CD8-positive, alpha-beta memory T cell (primary cell): Measurements from ENCODE around the gene GLMN. TPM values are rescaled to one million over a fixed set of nuclear protein-coding genes. Genes with fewer than 3 reads are reported as not detected.

Experiments used
- CTCF ChIA-PET: fragments of 350-600 bp; sonication (Branson Sonifier 250); formaldehyde crosslinking; loops from one replicate; lab custom pipeline; 2021; ENCODE audit warnings: antibody characterized with exemption; lab: Charles Lee
- POLR2A ChIA-PET: fragments of 350-600 bp; sonication (Branson Sonifier 250); formaldehyde crosslinking; loops from one replicate; lab custom pipeline; 2021; ENCODE audit warnings: antibody characterized with exemption; lab: Charles Lee
- DNase-seq, 5 donors: peaks; one replicate each; pipeline versions ENCODE4 v3.0.0 to v3.0.0-alpha.2; 2020 to 2022; ENCODE audit warnings: mixed read lengths in 1 of 5
- H3K27ac ChIP-seq: one replicate; pipeline ENCODE4 v1.7.0; 2013; ENCODE audit warnings: low read depth, mild to moderate bottlenecking, low read length, moderate library complexity
- H3K27me3 ChIP-seq: 2 replicates; pipeline ENCODE4 v1.7.0; 2013; ENCODE audit warnings: low read length, mild to moderate bottlenecking; ENCODE audit not compliant: insufficient read depth, poor library complexity, severe bottlenecking
- H3K36me3 ChIP-seq: 2 replicates; pipeline ENCODE4 v1.7.0; 2013; ENCODE audit warnings: mild to moderate bottlenecking, low read length, moderate library complexity; ENCODE audit not compliant: insufficient read depth
- H3K4me1 ChIP-seq: 2 replicates; pipeline ENCODE4 v1.7.0; 2013; ENCODE audit warnings: mild to moderate bottlenecking, low read length, moderate library complexity; ENCODE audit not compliant: insufficient read depth
- H3K4me3 ChIP-seq: 2 replicates; pipeline ENCODE4 v1.7.0; 2013; ENCODE audit warnings: mild to moderate bottlenecking, low read length
- H3K9me3 ChIP-seq: 2 replicates; pipeline ENCODE4 v1.7.0; 2013; ENCODE audit warnings: mild to moderate bottlenecking, low read length
- H3K27ac Mint-ChIP-seq, 8 donors: one replicate each; pipeline ENCODE4 v1.8.0; 2020 to 2021; ENCODE audit warnings: mixed read lengths in 8 of 8, mild to moderate bottlenecking in 6 of 8, inconsistent platforms in 3 of 8, moderate library complexity in 3 of 8
- H3K27me3 Mint-ChIP-seq, 2 donors: one replicate each; pipeline ENCODE4 v1.8.0; 2020 to 2021; ENCODE audit warnings: mixed read lengths in 2 of 2, mild to moderate bottlenecking in 1 of 2, moderate library complexity in 1 of 2
- H3K36me3 Mint-ChIP-seq, 3 donors: one replicate each; pipeline ENCODE4 v1.8.0; 2020 to 2021; ENCODE audit warnings: mixed read lengths in 3 of 3, inconsistent platforms in 1 of 3, mild to moderate bottlenecking in 1 of 3
- H3K4me1 Mint-ChIP-seq, 3 donors: one replicate each; pipeline ENCODE4 v1.8.0; 2020 to 2021; ENCODE audit warnings: mixed read lengths in 3 of 3, inconsistent platforms in 1 of 3, mild to moderate bottlenecking in 1 of 3
- H3K4me3 Mint-ChIP-seq, 7 donors: one replicate each; pipeline ENCODE4 v1.8.0; 2020 to 2021; ENCODE audit warnings: mixed read lengths in 7 of 7, mild to moderate bottlenecking in 6 of 7, moderate library complexity in 4 of 7, inconsistent platforms in 2 of 7
- H3K9me3 Mint-ChIP-seq, 5 donors: one replicate each; pipeline ENCODE4 v1.8.0; 2020 to 2022; ENCODE audit warnings: mixed read lengths in 5 of 5, mild to moderate bottlenecking in 3 of 5, moderate library complexity in 2 of 5, inconsistent platforms in 1 of 5
- polyA plus RNA-seq: library from polyadenylated mRNA; unstranded; fragments of 300-500 nt; fragmentation: Illumina TruSeq; gene quantifications from one replicate; pipeline ENCODE4 v1.2.3, GENCODE V29; 2021
- total RNA-seq, 2 experiments: library from RNA; stranded (reverse); gene quantifications; one replicate each; pipeline ENCODE4 v1.2.3, GENCODE V29; 2021

GLMN gene
- total and polyA plus RNA-seq, 3 experiments from 2014 or later, result 11.1 to 20.1 (median 20.1) TPM

GRCh38 chr1:92327794-92328193 lies 29.0 kb upstream of the GLMN start:
- H3K36me3 Mint-ChIP-seq, result peaks cover 39 to 68% (median 65%) of the 10 kb centered on the region in 3 donors
- H3K27ac Mint-ChIP-seq, result peak overlapping the region in 3 of 8 donors; percentile 10 to 38 (median 14)

DNA sequence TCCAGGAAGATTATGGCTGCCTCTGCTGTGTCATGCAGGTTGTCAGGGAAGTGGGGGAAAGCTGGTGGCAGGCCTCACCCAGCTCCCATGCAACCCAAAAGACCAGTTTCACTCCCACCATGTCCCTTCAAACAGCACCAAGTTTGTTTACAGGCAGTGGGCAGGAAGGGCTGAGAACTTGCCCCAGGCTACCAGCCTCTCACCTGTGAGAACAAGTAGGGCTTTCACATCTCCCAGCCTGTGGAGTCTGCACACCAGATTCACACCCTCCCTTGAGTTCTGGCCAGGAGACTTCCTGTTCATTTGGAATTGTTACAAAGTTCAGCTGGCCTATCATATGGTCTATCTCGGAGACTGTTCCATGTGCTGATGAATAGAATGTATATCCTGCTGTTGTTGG lies 27.9 kb upstream of the GLMN start:
- POLR2A ChIA-PET, result no interaction called here
- no peak for DNase-seq
- peaks cover 3% of the 10 kb centered on the region for H3K36me3 ChIP-seq
- peaks cover 18 to 32% (median 30%) of the 10 kb centered on the region in 3 donors for H3K4me1 Mint-ChIP-seq
- H3K27ac ChIP-seq, result no peak overlapping the region
- peak overlapping the region in 1 of 8 donors; percentile 61 for H3K27ac Mint-ChIP-seq
- CTCF ChIA-PET, result no interaction called here
- peaks cover 12 to 26% (median 18%) of the 10 kb centered on the region in 5 donors for H3K9me3 Mint-ChIP-seq
- no peaks in the 10 kb centered on the region for H3K9me3 ChIP-seq
- H3K4me1 ChIP-seq, result peaks cover 6% of the 10 kb centered on the region
- H3K27me3 Mint-ChIP-seq, result no peaks in the 10 kb centered on the region
- H3K27me3 ChIP-seq, result no peaks in the 10 kb centered on the region
- H3K36me3 Mint-ChIP-seq, result peaks cover 39 to 68% (median 65%) of the 10 kb centered on the region in 3 donors
- no peak overlapping the region for H3K4me3 Mint-ChIP-seq
- H3K4me3 ChIP-seq, result no peak overlapping the region

More at GRCh38 chr1:92327794-92328193, 29.0 kb upstream of the GLMN start:
- H3K9me3 ChIP-seq, result no peaks in the 10 kb centered on the region
- no peak for DNase-seq
- H3K36me3 ChIP-seq, result peaks cover 3% of the 10 kb centered on the region
- H3K4me1 ChIP-seq, result peaks cover 6% of the 10 kb centered on the region
- no peak overlapping the region for H3K27ac ChIP-seq
- H3K4me3 ChIP-seq, result no peak overlapping the region
- peaks cover 22 to 37% (median 35%) of the 10 kb centered on the region in 3 donors for H3K4me1 Mint-ChIP-seq
- ChIA-PET POLR2A (no interaction called here), CTCF (interaction anchor here (2.1 kb wide), 1 partner anchor 14 kb away, joined by 7 read pairs; no protein-coding TSS in a partner anchor)
- H3K27me3 Mint-ChIP-seq, result no peaks in the 10 kb centered on the region
- H3K4me3 Mint-ChIP-seq, result no peak overlapping the region
- peaks cover 12 to 26% (median 18%) of the 10 kb centered on the region in 5 donors for H3K9me3 Mint-ChIP-seq
- no peaks in the 10 kb centered on the region for H3K27me3 ChIP-seq

- peaks cover 36 to 65% (median 56%) of the 10 kb centered on the region in 3 donors for H3K36me3 Mint-ChIP-seq
- no peak for DNase-seq
- peaks cover 3% of the 10 kb centered on the region for H3K36me3 ChIP-seq
- no peaks in the 10 kb centered on the region for H3K9me3 ChIP-seq
- H3K4me1 ChIP-seq, result peaks cover 6% of the 10 kb centered on the region
- H3K9me3 Mint-ChIP-seq, result peaks cover 12 to 26% (median 18%) of the 10 kb centered on the region in 5 donors
- POLR2A ChIA-PET, result no interaction called here
- H3K4me3 ChIP-seq, result no peak overlapping the region
- H3K27ac Mint-ChIP-seq, result peak overlapping the region; percentile 15 to 97 (median 92)
- H3K27me3 ChIP-seq, result no peaks in the 10 kb centered on the region
- no peak overlapping the region for H3K27ac ChIP-seq
- no peaks in the 10 kb centered on the region for H3K27me3 Mint-ChIP-seq
- H3K4me1 Mint-ChIP-seq, result peaks cover 13 to 22% (median 21%) of the 10 kb centered on the region in 3 donors
- peak overlapping the region in 4 of 7 donors; percentile 13 to 84 (median 55) for H3K4me3 Mint-ChIP-seq
- CTCF ChIA-PET, result interaction anchor here (1.0 kb wide), 1 partner anchor 17 kb away, joined by 3 read pairs; no protein-coding TSS in a partner anchor
These were observed 26.0 kb upstream of the GLMN start for GRCh38 chr1:92324784-92325183.

DNA sequence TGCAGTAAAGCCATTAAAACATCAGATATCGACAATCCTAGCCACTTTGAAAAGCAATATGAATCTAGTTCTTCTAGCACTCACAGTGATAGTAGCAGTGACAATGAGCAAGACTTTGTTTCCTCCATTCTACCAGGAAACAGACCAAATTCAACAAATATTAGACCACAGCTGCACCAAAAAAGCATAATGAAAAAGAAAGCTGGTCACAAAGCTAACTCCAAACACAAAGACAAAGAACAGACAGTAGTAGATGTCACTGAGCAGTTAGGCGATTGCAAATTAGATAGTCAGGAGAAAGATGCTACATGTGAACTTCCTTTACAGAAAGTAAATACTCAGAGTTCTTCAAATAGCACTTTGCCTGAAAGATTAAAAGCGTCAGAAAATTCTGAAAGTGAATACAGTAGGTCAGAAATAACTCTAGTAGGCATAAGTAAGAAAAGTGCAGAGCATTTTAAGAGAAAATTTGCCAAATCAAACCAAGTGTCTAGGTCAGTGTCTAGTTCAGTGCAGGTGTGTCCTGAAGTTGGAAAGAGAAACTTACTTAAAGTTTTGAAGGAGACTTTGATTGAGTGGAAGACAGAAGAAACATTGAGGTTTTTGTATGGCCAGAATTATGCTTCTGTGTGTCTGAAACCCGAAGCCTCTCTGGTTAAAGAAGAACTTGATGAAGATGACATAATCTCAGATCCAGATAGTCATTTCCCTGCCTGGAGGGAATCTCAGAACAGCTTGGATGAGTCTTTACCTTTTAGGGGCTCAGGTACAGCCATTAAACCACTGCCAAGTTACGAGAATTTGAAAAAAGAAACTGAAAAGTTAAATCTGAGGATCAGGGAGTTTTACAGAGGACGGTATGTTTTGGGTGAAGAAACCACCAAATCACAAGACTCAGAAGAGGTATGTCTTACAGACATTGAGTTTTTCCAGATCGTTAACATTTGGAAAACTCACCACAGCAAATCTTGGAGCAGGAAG lies 25.0 kb upstream of the GLMN start:
- Histone ChIP-seq H3K27ac (no peak overlapping the region), H3K27me3 (no peaks in the 10 kb centered on the region), H3K9me3 (no peaks in the 10 kb centered on the region), H3K36me3 (peaks cover 3% of the 10 kb centered on the region), H3K4me1 (peaks cover 13% of the 10 kb centered on the region), H3K4me3 (no peak overlapping the region)
- CTCF ChIA-PET, result no interaction called here
- Mint-ChIP-seq H3K9me3 (peaks cover 12 to 22% (median 18%) of the 10 kb centered on the region in 5 donors), H3K36me3 (peaks cover 34 to 59% (median 46%) of the 10 kb centered on the region in 3 donors), H3K27ac (peak overlapping the region; percentile 56 to 97 (median 92)), H3K4me3 (peak overlapping the region; percentile 26 to 84 (median 58)), H3K27me3 (no peaks in the 10 kb centered on the region), H3K4me1 (peaks cover 21 to 31% (median 27%) of the 10 kb centered on the region in 3 donors)
- no peak for DNase-seq
- POLR2A ChIA-PET, result no interaction called here

DNA sequence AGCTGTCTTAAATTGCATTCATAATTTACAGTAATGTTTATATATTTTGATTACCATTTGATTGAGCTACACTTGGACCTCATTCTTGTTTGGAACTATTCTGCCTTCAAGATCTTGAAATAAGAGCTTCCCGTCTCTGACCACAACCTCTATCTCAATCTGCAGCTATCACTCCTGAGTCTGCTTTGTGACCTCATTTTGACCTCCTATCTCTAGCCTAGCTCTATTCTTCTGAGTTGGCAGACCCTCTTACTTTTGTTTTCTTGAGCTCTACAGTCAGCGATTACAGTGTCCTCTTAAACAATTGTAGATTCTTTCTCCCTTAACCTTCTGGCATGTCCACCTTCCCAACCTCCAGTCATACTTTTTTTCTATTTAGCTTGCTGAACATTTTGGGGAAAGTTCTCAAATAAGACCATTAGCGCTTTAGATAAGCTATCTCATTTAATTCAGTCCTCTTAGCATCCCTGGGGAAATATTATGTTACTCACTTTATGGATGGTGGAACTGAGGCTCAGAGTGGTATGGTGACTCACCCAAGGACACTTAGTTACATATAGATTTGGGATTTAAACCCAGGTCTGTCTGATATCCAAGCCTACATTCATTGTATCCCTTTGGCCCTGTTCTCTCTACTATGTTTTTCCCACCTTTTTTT lies 19.2 kb upstream of the GLMN start:
- H3K4me3 ChIP-seq, result no peak overlapping the region
- Mint-ChIP-seq H3K4me1 (peaks cover 54 to 66% (median 62%) of the 10 kb centered on the region in 3 donors), H3K4me3 (peak overlapping the region; percentile 38 to 74 (median 66)), H3K27me3 (no peaks in the 10 kb centered on the region), H3K27ac (peak overlapping the region; percentile 79 to 97 (median 85)), H3K36me3 (peaks cover 6 to 12% (median 6%) of the 10 kb centered on the region in 3 donors), H3K9me3 (no peaks in the 10 kb centered on the region)
- ChIA-PET CTCF (interaction anchor here (0.8 to 5.3 kb wide), 2 partner anchors 22 to 167 kb away, joined by 3 to 63 read pairs; partner anchors contain the start of gene GFI1), POLR2A (interaction anchor here (0.6 to 3.3 kb wide), 3 partner anchors 16 to 168 kb away, joined by 3 to 21 read pairs (median 4); partner anchors contain the start of genes GFI1, GLMN and RPAP2)
- DNase-seq, result peak in 3 of 5 donors; percentile 8 to 53 (median 44)
- no peaks in the 10 kb centered on the region for H3K27me3 ChIP-seq
- no peaks in the 10 kb centered on the region for H3K9me3 ChIP-seq
- no peak overlapping the region for H3K27ac ChIP-seq
- H3K4me1 ChIP-seq, result peaks cover 56% of the 10 kb centered on the region
- H3K36me3 ChIP-seq, result no peaks in the 10 kb centered on the region

DNA sequence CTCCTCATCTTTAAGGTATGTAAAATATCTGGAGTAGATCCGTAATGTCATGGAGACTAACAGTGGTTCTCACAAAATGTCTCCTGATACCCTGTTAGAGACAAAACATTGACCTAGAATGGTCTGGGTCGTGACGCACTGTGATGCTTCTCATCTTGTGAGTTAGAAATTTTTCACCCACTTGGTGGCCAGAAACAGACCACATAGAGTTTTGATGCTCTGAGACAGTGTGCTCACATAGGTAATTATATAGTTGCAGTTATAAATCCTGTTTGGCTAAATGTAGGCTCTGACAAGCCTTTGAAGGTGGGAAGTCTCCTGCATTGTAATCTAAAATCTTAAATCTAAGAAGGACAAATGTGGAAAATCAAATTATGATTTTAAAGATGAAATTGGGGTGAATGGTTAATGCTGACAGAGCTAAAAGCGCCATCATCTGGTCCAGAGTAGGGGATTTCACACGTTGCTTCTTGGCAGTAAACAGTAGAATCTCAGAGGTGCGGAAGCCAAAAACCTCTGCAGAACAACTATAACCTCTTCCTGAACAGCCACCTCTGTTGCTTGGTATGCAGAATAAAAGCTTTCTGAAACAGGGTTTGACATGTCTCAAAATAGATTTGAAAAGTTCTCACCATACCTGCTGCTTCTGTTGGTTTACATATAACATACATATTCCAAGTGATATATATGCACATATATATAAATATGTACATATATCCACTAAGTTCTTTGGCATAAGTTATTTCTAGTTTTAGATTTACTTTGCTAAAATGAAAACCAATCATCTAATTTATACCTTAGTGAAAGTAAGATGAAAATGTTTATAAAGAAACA lies 17.2 kb upstream of the GLMN start:
- ChIA-PET CTCF (interaction anchor here (1.0 to 5.3 kb wide), 5 partner anchors 18 to 305 kb away, joined by 3 to 63 read pairs (median 4); partner anchors contain the start of gene GFI1), POLR2A (interaction anchor here (1.0 to 3.3 kb wide), 4 partner anchors 52 to 170 kb away, joined by 3 to 21 read pairs (median 5); partner anchors contain the start of gene GFI1)
- DNase-seq, result peak; percentile 13 to 72 (median 67)
- Histone ChIP-seq H3K36me3 (no peaks in the 10 kb centered on the region), H3K27me3 (no peaks in the 10 kb centered on the region), H3K27ac (peak overlapping the region; percentile 24), H3K4me3 (no peak overlapping the region), H3K9me3 (no peaks in the 10 kb centered on the region), H3K4me1 (peaks cover 68% of the 10 kb centered on the region)
- no peaks in the 10 kb centered on the region for H3K9me3 Mint-ChIP-seq
- H3K27ac Mint-ChIP-seq, result peak overlapping the region; percentile 86 to 98 (median 94)
- H3K27me3 Mint-ChIP-seq, result no peaks in the 10 kb centered on the region
- peak overlapping the region; percentile 19 to 63 (median 52) for H3K4me3 Mint-ChIP-seq
- peaks cover 66 to 79% (median 78%) of the 10 kb centered on the region in 3 donors for H3K4me1 Mint-ChIP-seq
- H3K36me3 Mint-ChIP-seq, result peaks cover 5 to 14% (median 6%) of the 10 kb centered on the region in 3 donors
